ENCODE data around the gene VPS37C.
"Not testable (repeated sequence)": the region's sequence is repeated elsewhere in the genome, so short reads cannot be mapped to it uniquely, and the experiment has no call there.

VPS37C gene

GRCh38 chr11:61161190-61162091 is at the start of gene VPS37C:
TSS of gene VPS37C (minus strand) at chr11:61161426. CDS start at chr11:61138829, 22,597 bp downstream.
- DNase-seq (ENCODE audit: low read depth, low spot score) = peak; percentile 82

GRCh38 chr11:61210629-61211028 is 49.4 kb upstream of the VPS37C start:
- DNase-seq (ENCODE audit: low read depth, low spot score) = not testable (repeated sequence)

GRCh38 chr11:61207636-61208310 is 46.5 kb upstream of the VPS37C start:
- not testable (repeated sequence) for DNase-seq (ENCODE audit: low read depth, low spot score)

- DNase-seq (ENCODE audit: low read depth, low spot score) = not testable (repeated sequence)
These were observed 43.4 kb upstream of the VPS37C start for GRCh38 chr11:61204502-61205059.

GRCh38 chr11:61203873-61204272 is 42.6 kb upstream of the VPS37C start:
- not testable (repeated sequence) for DNase-seq (ENCODE audit: low read depth, low spot score)

- not testable (repeated sequence) for DNase-seq (ENCODE audit: low read depth, low spot score)
These were observed 41.9 kb upstream of the VPS37C start, which contains the start of gene PGA3 for GRCh38 chr11:61202950-61203746. TSS of gene PGA3 (plus strand) at chr11:61203515. CDS start at chr11:61203565, 50 bp downstream.

- no peak for DNase-seq (ENCODE audit: low read depth, low spot score)
These were observed 40.2 kb upstream of the VPS37C start for GRCh38 chr11:61201476-61201875.

GRCh38 chr11:61198948-61199523 is 37.8 kb upstream of the VPS37C start:
- DNase-seq (ENCODE audit: low read depth, low spot score) = no peak

GRCh38 chr11:61198361-61198760 is 37.1 kb upstream of the VPS37C start:
- no peak for DNase-seq (ENCODE audit: low read depth, low spot score)

- no peak for DNase-seq (ENCODE audit: low read depth, low spot score)
These were observed 34.5 kb upstream of the VPS37C start for GRCh38 chr11:61195719-61196118.

- no peak for DNase-seq (ENCODE audit: low read depth, low spot score)
These were observed 33.9 kb upstream of the VPS37C start for GRCh38 chr11:61194981-61195695.

GRCh38 chr11:61194169-61194671 is 33.0 kb upstream of the VPS37C start:
- DNase-seq (ENCODE audit: low read depth, low spot score) = no peak

- no peak for DNase-seq (ENCODE audit: low read depth, low spot score)
These were observed 32.4 kb upstream of the VPS37C start for GRCh38 chr11:61193596-61193995.

- no peak for DNase-seq (ENCODE audit: low read depth, low spot score)
These were observed 28.7 kb upstream of the VPS37C start for GRCh38 chr11:61189933-61190332.

GRCh38 chr11:61187505-61188130 is 26.4 kb upstream of the VPS37C start:
- peak; percentile 69 for DNase-seq (ENCODE audit: low read depth, low spot score)

GRCh38 chr11:61186504-61186903 is 25.3 kb upstream of the VPS37C start:
- no peak for DNase-seq (ENCODE audit: low read depth, low spot score)

GRCh38 chr11:61183645-61184044 is 22.4 kb upstream of the VPS37C start:
- no peak for DNase-seq (ENCODE audit: low read depth, low spot score)

GRCh38 chr11:61181489-61181888 is 20.3 kb upstream of the VPS37C start:
- DNase-seq (ENCODE audit: low read depth, low spot score) = no peak

- not testable (repeated sequence) for DNase-seq (ENCODE audit: low read depth, low spot score)
These were observed 19.0 kb upstream of the VPS37C start for GRCh38 chr11:61180205-61180604.

- DNase-seq (ENCODE audit: low read depth, low spot score) = no peak
These were observed 15.2 kb upstream of the VPS37C start for GRCh38 chr11:61176446-61176845.

Measured in activated naive CD8-positive, alpha-beta T cell treated with anti-CD3 and anti-CD28 coated beads, Interleukin-2, amount 50 U/mL, for 16 hours (primary cell).